C4-2B (cell line): ENCODE results near the gene MIA.
"Not testable (repeated sequence)": the region's sequence is repeated elsewhere in the genome, so short reads cannot be mapped to it uniquely, and the experiment has no call there.

ENCODE experiments used
- ZFX ChIP-seq: fragments of 450-650 bp; IDR thresholded peaks from 2 replicates; pipeline ENCODE4 v1.6.1; 2017
- TF ChIP-seq, protein P1 (sequence below): fragments of 450-650 bp; conservative IDR thresholded peaks from 2 replicates; pipeline ENCODE4 v1.5.1; 2017; ENCODE audit warnings: mild to moderate bottlenecking

DNA sequence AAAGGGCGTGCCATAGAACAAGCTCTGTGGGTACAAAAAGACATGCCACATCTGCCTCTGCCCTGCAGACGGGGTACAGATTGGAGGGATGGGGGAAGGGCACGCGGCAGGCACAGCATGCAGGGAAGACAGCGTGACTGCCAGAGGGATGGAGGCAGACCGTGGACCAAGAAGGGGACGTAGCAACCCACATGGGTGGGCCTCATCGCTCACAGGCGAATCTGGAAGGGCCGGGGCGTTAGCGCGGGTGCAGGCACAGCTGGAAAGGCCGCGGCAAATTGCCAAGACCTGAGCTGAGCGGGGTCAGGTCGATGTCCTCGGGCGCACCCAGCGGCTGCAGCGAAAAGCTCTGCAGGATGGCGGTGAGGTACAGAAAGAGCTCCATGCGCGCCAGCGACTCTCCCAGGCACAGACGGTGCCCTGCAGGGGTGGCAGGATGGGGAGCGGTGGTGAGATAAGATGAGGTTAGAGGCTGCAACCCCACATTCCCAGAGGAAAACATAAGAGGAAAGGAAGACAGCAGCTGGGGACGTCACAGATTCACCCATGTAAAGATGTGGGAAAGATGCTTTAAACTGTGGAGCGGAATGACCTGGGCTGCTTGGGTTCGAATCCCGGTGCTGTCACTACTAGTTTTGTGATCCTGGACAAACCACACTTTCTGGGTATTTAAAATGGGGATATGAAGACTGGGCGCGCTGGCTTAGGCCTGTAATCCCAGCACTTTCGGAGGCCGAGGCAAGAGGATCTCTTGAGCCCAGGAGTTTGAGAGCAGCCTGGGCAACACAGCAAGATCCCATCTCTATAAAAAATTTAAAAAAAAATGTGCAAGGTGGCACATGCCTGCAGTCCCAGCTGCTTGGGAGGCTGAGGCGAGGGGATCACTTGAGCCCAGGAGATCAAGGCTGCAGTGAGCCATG, 43.4 kb downstream of the MIA start:
- TF ChIP-seq, protein P1, sequence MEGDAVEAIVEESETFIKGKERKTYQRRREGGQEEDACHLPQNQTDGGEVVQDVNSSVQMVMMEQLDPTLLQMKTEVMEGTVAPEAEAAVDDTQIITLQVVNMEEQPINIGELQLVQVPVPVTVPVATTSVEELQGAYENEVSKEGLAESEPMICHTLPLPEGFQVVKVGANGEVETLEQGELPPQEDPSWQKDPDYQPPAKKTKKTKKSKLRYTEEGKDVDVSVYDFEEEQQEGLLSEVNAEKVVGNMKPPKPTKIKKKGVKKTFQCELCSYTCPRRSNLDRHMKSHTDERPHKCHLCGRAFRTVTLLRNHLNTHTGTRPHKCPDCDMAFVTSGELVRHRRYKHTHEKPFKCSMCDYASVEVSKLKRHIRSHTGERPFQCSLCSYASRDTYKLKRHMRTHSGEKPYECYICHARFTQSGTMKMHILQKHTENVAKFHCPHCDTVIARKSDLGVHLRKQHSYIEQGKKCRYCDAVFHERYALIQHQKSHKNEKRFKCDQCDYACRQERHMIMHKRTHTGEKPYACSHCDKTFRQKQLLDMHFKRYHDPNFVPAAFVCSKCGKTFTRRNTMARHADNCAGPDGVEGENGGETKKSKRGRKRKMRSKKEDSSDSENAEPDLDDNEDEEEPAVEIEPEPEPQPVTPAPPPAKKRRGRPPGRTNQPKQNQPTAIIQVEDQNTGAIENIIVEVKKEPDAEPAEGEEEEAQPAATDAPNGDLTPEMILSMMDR: not testable (repeated sequence)
- not testable (repeated sequence) for TF ChIP-seq ZFX
